HUES64 (cell line): Measurements from ENCODE around the gene KRT33A.
"Not testable (repeated sequence)": the region's sequence is repeated elsewhere in the genome, so short reads cannot be mapped to it uniquely, and the experiment has no call there.

Experiments
- H3K27ac ChIP-seq: 2 replicates; pipeline ENCODE4 v1.7.0; 2013; ENCODE audit warnings: low read depth, low read length, inconsistent platforms
- H3K27me3 ChIP-seq: 2 replicates; pipeline ENCODE4 v1.6.1; 2013; ENCODE audit warnings: mild to moderate bottlenecking, low read length; ENCODE audit not compliant: insufficient read depth
- H3K36me3 ChIP-seq: 2 replicates; pipeline ENCODE4 v1.6.1; 2013; ENCODE audit warnings: mild to moderate bottlenecking, low read length; ENCODE audit not compliant: insufficient read depth
- H3K4me1 ChIP-seq: 2 replicates; pipeline ENCODE4 v1.6.1; 2013; ENCODE audit warnings: mild to moderate bottlenecking, low read length, moderate library complexity; ENCODE audit not compliant: insufficient read depth
- H3K4me3 ChIP-seq: 2 replicates; pipeline ENCODE4 v1.5.1; 2013; ENCODE audit warnings: mild to moderate bottlenecking, low read length, moderate library complexity
- H3K9ac ChIP-seq: 2 replicates; pipeline ENCODE4 v1.6.1; 2013; ENCODE audit warnings: mild to moderate bottlenecking, low read depth, low read length
- H3K9me3 ChIP-seq: 2 replicates; pipeline ENCODE4 v1.6.1; 2013; ENCODE audit warnings: low read depth, low read length; ENCODE audit not compliant: insufficient read depth
- WGBS: fragments of 150-250, 120-280 bp; methylation state at CpG from one replicate; pipeline ENCODE4 v1.1.7; 2013; ENCODE audit warnings: missing lambda C conversion rate; 5-methylcytosine and 5-hydroxymethylcytosine counted together

The KRT33A gene

GRCh38 chr17:41387670-41388069, 37.0 kb upstream of the KRT33A start:
- WGBS, result 60% methylated on average over 2 of the region's 4 CpGs
- Histone ChIP-seq H3K36me3 (no peaks in the 10 kb centered on the region), H3K27me3 (no peaks in the 10 kb centered on the region)

GRCh38 chr17:41386227-41386626, 35.6 kb upstream of the KRT33A start:
- Histone ChIP-seq H3K36me3 (no peaks in the 10 kb centered on the region), H3K9ac (no peak overlapping the region), H3K27ac (no peak overlapping the region), H3K27me3 (no peaks in the 10 kb centered on the region), H3K4me3 (no peak overlapping the region), H3K4me1 (no peaks in the 10 kb centered on the region), H3K9me3 (0 out of 2 replicates have a peak, but pooled peaks cover 7% of the 10 kb centered on the region)
- WGBS, result no CpG with 5 or more reads among the region's 1 CpG

More at GRCh38 chr17:41387670-41388069, 37.0 kb upstream of the KRT33A start:
- no peak overlapping the region for H3K9ac ChIP-seq
- H3K4me1 ChIP-seq, result no peaks in the 10 kb centered on the region
- no peak overlapping the region for H3K4me3 ChIP-seq
- H3K27ac ChIP-seq, result no peak overlapping the region
- 0 out of 2 replicates have a peak, but pooled peaks cover 7% of the 10 kb centered on the region for H3K9me3 ChIP-seq

DNA sequence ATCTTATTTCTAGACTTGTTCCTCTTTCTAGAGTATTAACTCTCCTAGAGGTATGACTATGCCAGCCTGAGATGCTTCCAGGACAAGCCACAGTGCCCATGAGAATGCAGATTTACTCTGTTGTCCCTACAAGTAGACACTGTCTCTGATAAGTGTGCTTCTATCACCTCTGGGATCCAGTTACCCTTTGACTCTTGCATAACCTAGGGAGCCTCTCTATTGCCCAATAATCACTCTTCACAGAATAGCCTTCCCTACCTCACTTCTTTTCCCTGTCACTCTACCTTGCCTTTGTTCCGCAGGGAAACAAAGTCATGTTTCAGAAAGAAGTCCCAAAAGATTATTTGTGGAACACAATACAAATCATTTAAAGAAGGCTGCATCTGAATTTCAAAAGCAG, 33.1 kb upstream of the KRT33A start:
- Histone ChIP-seq H3K27ac (no peak overlapping the region), H3K36me3 (no peaks in the 10 kb centered on the region), H3K9ac (no peak overlapping the region), H3K27me3 (no peaks in the 10 kb centered on the region), H3K4me3 (no peak overlapping the region), H3K9me3 (0 out of 2 replicates have a peak, but pooled peaks cover 7% of the 10 kb centered on the region), H3K4me1 (no peaks in the 10 kb centered on the region)
- WGBS, result 100% methylated on average over 1 of the region's 1 CpG

DNA sequence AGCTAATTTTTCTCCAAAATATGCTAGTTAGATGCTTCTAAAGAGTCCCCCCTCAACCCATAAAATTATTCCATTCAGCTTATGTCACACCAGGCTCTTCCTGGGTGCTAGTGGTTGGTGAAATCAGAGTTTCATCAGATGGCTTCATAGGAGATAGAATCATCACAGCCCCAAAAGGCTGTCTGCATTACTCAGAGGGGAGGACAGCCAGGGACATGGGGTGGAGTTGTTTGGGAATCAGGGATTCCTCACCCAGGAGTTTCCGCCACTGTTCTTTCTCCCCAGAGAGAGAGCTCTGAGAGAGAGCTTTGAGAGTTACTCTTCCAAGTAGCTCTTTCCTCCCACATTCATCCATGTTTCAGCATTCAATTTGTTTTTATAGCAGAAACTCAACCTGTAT, 31.8 kb upstream of the KRT33A start:
- Histone ChIP-seq H3K9me3 (0 out of 2 replicates have a peak, but pooled peaks cover 7% of the 10 kb centered on the region), H3K36me3 (no peaks in the 10 kb centered on the region), H3K27ac (no peak overlapping the region), H3K9ac (no peak overlapping the region), H3K27me3 (no peaks in the 10 kb centered on the region), H3K4me3 (no peak overlapping the region), H3K4me1 (no peaks in the 10 kb centered on the region)
- 90% methylated on average over 1 of the region's 1 CpG for WGBS

DNA sequence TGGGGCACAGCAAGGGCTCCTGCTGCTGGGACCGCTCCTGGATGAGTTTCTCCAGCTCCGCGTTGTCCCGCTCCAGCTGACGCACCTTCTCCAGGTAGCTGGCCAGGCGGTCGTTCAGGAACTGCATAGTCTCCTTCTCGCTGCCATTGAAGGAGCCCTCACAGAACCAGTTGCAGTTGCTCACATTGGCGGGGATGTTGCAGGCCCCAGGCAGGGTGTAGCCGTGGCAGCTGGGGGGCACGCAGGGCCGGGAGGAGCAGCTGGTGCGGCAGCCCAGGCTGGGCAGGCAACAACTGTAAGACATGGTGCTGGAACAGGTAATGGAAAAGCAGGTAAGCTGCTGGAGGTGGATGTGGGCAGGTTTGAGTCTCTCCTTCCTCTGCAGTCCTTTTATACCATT, 31.3 kb upstream of the KRT33A start, which contains the start of gene KRT34:
Gene KRT34 (minus strand): TSS at position 364 of the 400 bp plus-strand sequence. CDS start 60 bp downstream, at position 304.
- H3K27ac ChIP-seq, H3K4me1 ChIP-seq, H3K27me3 ChIP-seq, H3K36me3 ChIP-seq, H3K4me3 ChIP-seq, H3K9me3 ChIP-seq, H3K9ac ChIP-seq: not testable (repeated sequence)
- WGBS, result 97% methylated on average over 13 of the region's 13 CpGs

DNA sequence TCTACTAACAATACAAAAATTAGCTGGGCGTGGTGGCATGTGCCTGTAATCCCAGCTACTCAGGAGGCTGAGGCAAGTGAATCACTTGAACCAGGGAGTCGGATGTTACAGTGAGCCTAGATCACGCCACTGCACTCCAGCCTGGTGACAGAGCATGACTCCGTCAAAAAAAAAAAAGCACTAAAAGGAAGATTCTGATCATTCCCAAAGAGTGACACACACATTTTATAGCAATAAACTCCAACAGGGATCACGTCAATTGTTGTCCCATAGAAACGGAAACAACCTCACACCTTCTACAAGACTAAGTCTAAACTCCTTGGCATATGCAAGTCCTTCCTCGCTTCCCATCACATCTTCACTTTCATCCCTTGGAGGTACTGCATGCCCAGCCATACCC, 29.5 kb upstream of the KRT33A start:
- not testable (repeated sequence) for H3K27ac ChIP-seq, H3K9me3 ChIP-seq, H3K27me3 ChIP-seq, H3K36me3 ChIP-seq, H3K9ac ChIP-seq, H3K4me1 ChIP-seq, H3K4me3 ChIP-seq
- WGBS, result 93% methylated on average over 7 of the region's 7 CpGs

GRCh38 chr17:41377546-41377945, 26.9 kb upstream of the KRT33A start:
- Histone ChIP-seq H3K9me3 (no peaks in the 10 kb centered on the region), H3K27ac (no peak overlapping the region), H3K4me3 (no peak overlapping the region), H3K27me3 (no peaks in the 10 kb centered on the region), H3K36me3 (no peaks in the 10 kb centered on the region), H3K9ac (no peak overlapping the region), H3K4me1 (no peaks in the 10 kb centered on the region)
- WGBS, result 74% methylated on average over 2 of the region's 2 CpGs

DNA sequence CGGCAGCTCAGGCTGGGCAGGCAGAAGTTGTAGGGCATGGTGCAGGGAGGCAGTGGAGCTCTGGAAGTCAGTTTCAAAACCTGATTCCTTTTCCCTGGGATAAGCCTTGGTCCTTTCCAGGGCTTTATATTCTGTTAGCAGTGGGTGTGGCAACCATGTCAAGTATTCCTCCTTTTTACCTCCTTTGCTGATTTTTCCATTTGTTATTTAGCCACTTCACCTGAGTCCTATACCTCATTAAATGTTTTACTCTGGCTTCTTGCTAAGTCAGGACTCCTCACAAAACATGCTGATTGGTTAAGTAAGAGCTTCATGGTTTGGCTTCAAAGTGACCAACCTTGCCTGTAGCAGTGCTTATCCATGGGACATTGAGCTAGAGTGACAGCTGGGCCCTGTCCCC, 19.1 kb upstream of the KRT33A start, which contains the start of gene KRT33B:
Gene KRT33B (minus strand): TSS at position 101 of the 400 bp plus-strand sequence. CDS start 63 bp downstream, at position 38.
- Histone ChIP-seq H3K27me3 (no peaks in the 10 kb centered on the region), H3K9me3 (no peaks in the 10 kb centered on the region), H3K27ac (no peak within 1 kb of the TSS), H3K4me1 (no peaks in the 10 kb centered on the region), H3K36me3 (no peaks in the 10 kb centered on the region), H3K9ac (no peak within 1 kb of the TSS), H3K4me3 (no peak within 1 kb of the TSS)
- WGBS, result 100% methylated on average over 1 of the region's 1 CpG

GRCh38 chr17:41369023-41369422, 18.4 kb upstream of the KRT33A start:
- Histone ChIP-seq H3K9ac (no peak overlapping the region), H3K9me3 (no peaks in the 10 kb centered on the region), H3K27me3 (no peaks in the 10 kb centered on the region), H3K4me3 (no peak overlapping the region), H3K27ac (no peak overlapping the region), H3K4me1 (no peaks in the 10 kb centered on the region), H3K36me3 (no peaks in the 10 kb centered on the region)
- WGBS, result 83% methylated on average over 2 of the region's 2 CpGs

DNA sequence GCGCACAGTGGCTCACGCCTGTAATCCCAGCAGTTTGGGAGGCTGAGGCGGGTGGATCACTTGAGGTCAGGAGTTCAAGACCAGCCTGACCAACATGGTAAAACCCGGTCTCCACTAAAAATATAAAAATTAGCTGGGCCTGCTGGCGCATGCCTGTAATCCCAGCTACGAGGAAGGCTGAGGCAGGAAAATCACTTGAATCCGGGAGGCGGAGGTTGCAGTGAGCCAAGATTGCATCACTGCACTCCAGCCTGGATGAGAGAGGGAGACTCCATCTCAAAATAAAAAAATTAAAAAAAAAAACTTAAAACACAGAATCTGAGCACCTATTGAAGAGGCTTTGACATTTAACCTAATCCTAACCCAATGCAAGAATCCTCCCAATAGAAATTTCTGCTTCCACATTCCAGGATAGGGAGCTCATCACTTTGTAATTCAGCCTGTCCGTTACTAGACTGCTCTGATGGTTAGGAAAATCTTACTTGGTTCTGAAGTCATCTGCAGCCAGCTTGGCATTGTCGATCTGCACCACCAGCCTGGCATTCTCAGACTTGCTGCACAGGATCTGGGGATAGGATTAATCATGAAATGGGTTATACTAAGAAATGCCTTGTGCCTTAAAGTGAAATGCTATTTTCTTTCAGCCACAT, 16.9 kb upstream of the KRT33A start:
- Histone ChIP-seq H3K9me3 (no peaks in the 10 kb centered on the region), H3K27ac (no peak overlapping the region), H3K9ac (no peak overlapping the region)

GRCh38 chr17:41366070-41366469, 15.4 kb upstream of the KRT33A start:
- H3K4me3 ChIP-seq, result no peak overlapping the region
- H3K9me3 ChIP-seq, result no peaks in the 10 kb centered on the region
- H3K4me1 ChIP-seq, result no peaks in the 10 kb centered on the region
- H3K9ac ChIP-seq, result no peak overlapping the region
- no peak overlapping the region for H3K27ac ChIP-seq
- H3K27me3 ChIP-seq, result no peaks in the 10 kb centered on the region
- H3K36me3 ChIP-seq, result no peaks in the 10 kb centered on the region

More for the DNA sequence above, 16.9 kb upstream of the KRT33A start:
- WGBS, result 83% methylated on average over 10 of the region's 10 CpGs
- no peaks in the 10 kb centered on the region for H3K27me3 ChIP-seq
- no peaks in the 10 kb centered on the region for H3K36me3 ChIP-seq
- H3K4me3 ChIP-seq, result no peak overlapping the region
- no peaks in the 10 kb centered on the region for H3K4me1 ChIP-seq

DNA sequence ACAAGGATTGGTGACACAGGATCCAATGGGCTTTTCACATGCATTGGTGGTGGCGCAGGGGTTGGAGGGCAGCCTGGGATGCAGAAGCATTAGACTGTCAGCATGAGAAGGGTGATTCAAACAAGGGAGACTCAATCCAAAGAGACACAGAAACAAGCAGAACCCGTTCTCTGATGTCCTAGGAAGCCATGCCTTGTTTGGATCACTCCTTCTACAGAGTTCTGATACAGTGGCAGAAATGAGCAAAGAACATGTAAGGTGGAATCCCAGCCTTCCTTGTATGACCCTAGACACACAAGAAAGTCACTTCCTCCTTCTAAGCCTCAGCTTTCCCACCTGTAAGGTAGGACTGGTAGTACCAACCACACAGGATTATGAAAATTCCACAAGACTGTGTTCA, 13.3 kb upstream of the KRT33A start:
- Histone ChIP-seq H3K36me3 (no peaks in the 10 kb centered on the region), H3K9me3 (peaks cover 3% of the 10 kb centered on the region; the same call in 1 of the 2 replicates), H3K9ac (no peak overlapping the region), H3K4me1 (no peaks in the 10 kb centered on the region), H3K27ac (no peak overlapping the region), H3K27me3 (no peaks in the 10 kb centered on the region), H3K4me3 (no peak overlapping the region)
- 91% methylated on average over 2 of the region's 2 CpGs for WGBS
